B cell (primary cell): ENCODE results near the gene RAP2A.

Source experiments
- CTCF ChIP-seq: fragments of 200-600 bp; IDR thresholded peaks from one replicate; pipeline ENCODE4 v1.8.0; 2022; ENCODE audit warnings: antibody characterized with exemption, mild to moderate bottlenecking
- EZH2 ChIP-seq: IDR thresholded peaks from 2 replicates; pipeline ENCODE4 v1.6.1; 2012; ENCODE audit warnings: borderline replicate concordance, low read depth, mild to moderate bottlenecking, moderate library complexity, low read length; ENCODE audit not compliant: insufficient read depth, poor library complexity, severe bottlenecking

- TF ChIP-seq CTCF (no peak), EZH2 (no peak)
Observed at GRCh38 chr13:97493456-97493855, 59.5 kb downstream of the RAP2A start.
